ENCODE measurements around the gene SCARB1. TPM values are rescaled to one million over a fixed set of nuclear protein-coding genes. Genes with fewer than 3 reads are reported as not detected.

The SCARB1 gene
- total RNA-seq, 2 donors from 2014 or later: 33.0 to 36.2 TPM

DNA sequence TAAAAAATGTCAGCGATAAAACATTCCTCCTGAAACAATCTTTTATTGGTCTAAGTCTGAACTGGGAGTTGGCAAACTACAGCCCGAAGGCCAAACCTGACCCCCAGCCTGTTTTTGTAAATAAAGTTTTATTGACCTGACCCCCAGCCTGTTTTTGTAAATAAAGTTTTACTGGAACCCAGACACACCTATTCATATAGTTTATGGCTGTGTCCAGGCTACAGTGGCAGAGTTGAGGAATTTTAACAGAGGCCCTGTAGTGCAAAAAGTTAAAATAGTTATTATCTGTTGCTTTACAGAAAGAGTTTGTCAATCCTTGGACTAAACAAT, 12.1 kb upstream of the SCARB1 start:
- Histone ChIP-seq H3K9ac (ENCODE audit: extremely low read depth, low read length, poor library complexity, severe bottlenecking) (no peak overlapping the region), H3K4me1 (ENCODE audit: control insufficient read depth, insufficient read depth, low read length) (no peaks in the 10 kb centered on the region), H3K4me3 (ENCODE audit: low read length) (no peak overlapping the region), H3K27ac (ENCODE audit: low read depth, low read length) (no peak overlapping the region), H3K36me3 (ENCODE audit: control insufficient read depth, insufficient read depth, low read length) (no peaks in the 10 kb centered on the region), H3K27me3 (ENCODE audit: control insufficient read depth, insufficient read depth, low read length, poor library complexity, severe bottlenecking) (no peaks in the 10 kb centered on the region), H3K9me3 (ENCODE audit: control insufficient read depth, low read length) (no peaks in the 10 kb centered on the region)
- no peak for DNase-seq
- Mint-ChIP-seq H3K4me1 (no peaks in the 10 kb centered on the region), H3K9me3 (no peaks in the 10 kb centered on the region), H3K4me3 (no peak overlapping the region), H3K27me3 (ENCODE audit: insufficient read depth) (no peaks in the 10 kb centered on the region), H3K36me3 (ENCODE audit: low read depth) (no peaks in the 10 kb centered on the region), H3K27ac (no peak overlapping the region)
- WGBS, 2 experiments (ENCODE audit: insufficient coverage in 1 of 2, insufficient read length in 1 of 2): 97 to 100% methylated on average over 2 of the region's 2 CpGs
- TF ChIP-seq, protein P1, sequence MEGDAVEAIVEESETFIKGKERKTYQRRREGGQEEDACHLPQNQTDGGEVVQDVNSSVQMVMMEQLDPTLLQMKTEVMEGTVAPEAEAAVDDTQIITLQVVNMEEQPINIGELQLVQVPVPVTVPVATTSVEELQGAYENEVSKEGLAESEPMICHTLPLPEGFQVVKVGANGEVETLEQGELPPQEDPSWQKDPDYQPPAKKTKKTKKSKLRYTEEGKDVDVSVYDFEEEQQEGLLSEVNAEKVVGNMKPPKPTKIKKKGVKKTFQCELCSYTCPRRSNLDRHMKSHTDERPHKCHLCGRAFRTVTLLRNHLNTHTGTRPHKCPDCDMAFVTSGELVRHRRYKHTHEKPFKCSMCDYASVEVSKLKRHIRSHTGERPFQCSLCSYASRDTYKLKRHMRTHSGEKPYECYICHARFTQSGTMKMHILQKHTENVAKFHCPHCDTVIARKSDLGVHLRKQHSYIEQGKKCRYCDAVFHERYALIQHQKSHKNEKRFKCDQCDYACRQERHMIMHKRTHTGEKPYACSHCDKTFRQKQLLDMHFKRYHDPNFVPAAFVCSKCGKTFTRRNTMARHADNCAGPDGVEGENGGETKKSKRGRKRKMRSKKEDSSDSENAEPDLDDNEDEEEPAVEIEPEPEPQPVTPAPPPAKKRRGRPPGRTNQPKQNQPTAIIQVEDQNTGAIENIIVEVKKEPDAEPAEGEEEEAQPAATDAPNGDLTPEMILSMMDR (conservative IDR thresholded peaks at IDR 0.05): no peak

DNA sequence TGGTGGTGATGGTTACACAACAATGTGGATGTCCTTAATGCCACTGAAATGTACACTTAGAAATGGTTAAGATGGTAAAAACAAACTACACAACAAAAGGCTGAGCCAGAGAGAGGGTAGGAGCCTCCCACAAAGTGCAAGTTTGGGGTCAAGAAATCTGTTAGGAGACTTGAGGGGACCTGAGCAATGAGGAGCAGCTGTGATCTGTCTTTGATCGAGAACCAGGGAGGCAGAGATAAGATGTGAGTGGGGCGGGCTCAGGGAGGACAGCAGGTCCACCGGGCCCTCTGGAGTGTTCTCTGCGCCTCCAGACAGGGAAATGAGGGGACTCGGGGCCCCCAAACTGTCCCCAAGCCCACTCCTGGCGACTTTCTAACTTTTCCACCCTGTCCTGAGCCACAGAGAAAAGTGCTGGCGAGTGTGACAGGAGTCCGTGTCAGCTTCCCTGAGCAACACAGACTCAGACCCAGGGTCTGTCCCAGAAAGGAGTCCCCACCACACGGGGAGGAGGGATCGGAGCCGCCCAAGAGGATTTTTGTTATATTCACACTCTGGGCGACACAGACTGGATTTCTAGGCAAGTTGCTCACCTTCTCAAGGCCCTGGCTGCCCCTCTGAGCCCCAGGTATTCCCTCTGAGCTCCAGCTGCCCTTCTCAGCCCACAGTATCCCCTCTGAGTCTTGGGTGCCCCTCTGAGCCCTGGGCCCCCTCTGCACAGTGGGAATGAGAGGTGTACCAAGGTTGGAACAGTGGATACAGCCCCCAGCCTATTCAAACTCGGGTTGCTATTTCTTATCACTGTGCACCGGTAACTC, 11.5 kb upstream of the SCARB1 start:
- no peak overlapping the region for H3K27ac Mint-ChIP-seq
- H3K27me3 Mint-ChIP-seq (ENCODE audit: insufficient read depth): no peaks in the 10 kb centered on the region

DNA sequence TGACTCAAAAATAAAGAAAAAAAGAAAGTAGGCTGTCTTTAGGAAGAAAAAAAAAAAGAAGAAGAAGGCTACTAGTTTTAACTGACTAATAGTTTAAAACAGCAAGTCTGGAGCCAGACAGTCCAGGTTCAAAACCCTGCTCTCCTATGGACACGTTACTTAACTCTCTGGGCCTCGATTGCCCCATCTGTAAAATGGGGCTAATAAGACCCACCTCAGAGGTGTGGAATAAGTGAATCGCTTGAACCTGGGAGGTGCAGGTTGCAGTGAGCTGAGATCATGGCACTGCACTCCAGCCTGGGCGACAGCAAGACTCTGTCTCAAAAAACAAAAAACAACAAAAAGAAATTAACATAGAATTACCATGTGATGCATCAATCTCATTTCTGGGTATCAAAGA, 10.5 kb upstream of the SCARB1 start:
- Histone ChIP-seq H3K27me3 (ENCODE audit: control insufficient read depth, insufficient read depth, low read length, poor library complexity, severe bottlenecking) (no peaks in the 10 kb centered on the region), H3K36me3 (ENCODE audit: control insufficient read depth, insufficient read depth, low read length) (no peaks in the 10 kb centered on the region), H3K4me1 (ENCODE audit: control insufficient read depth, insufficient read depth, low read length) (no peaks in the 10 kb centered on the region), H3K27ac (ENCODE audit: low read depth, low read length) (no peak overlapping the region), H3K9me3 (ENCODE audit: control insufficient read depth, low read length) (no peaks in the 10 kb centered on the region), H3K4me3 (ENCODE audit: low read length) (no peak overlapping the region), H3K9ac (ENCODE audit: extremely low read depth, low read length, poor library complexity, severe bottlenecking) (no peak overlapping the region)
- no peak for DNase-seq
- Mint-ChIP-seq H3K9me3 (no peaks in the 10 kb centered on the region), H3K4me1 (peaks cover 3% of the 10 kb centered on the region), H3K4me3 (no peak overlapping the region), H3K27me3 (ENCODE audit: insufficient read depth) (no peaks in the 10 kb centered on the region), H3K27ac (no peak overlapping the region), H3K36me3 (ENCODE audit: low read depth) (no peaks in the 10 kb centered on the region)
- TF ChIP-seq, protein P1 (conservative IDR thresholded peaks at IDR 0.05): no peak
- 89% methylated on average over 3 to 4 of the region's 4 CpGs for WGBS, 2 experiments (ENCODE audit: insufficient coverage in 1 of 2, insufficient read length in 1 of 2)

More for the DNA sequence above, 11.5 kb upstream of the SCARB1 start:
- H3K36me3 ChIP-seq (ENCODE audit: control insufficient read depth, insufficient read depth, low read length): no peaks in the 10 kb centered on the region
- no peaks in the 10 kb centered on the region for H3K27me3 ChIP-seq (ENCODE audit: control insufficient read depth, insufficient read depth, low read length, poor library complexity, severe bottlenecking)
- Mint-ChIP-seq H3K36me3 (ENCODE audit: low read depth) (no peaks in the 10 kb centered on the region), H3K9me3 (no peaks in the 10 kb centered on the region), H3K4me3 (no peak overlapping the region), H3K4me1 (no peaks in the 10 kb centered on the region)
- H3K9ac ChIP-seq (ENCODE audit: extremely low read depth, low read length, poor library complexity, severe bottlenecking): no peak overlapping the region
- H3K9me3 ChIP-seq (ENCODE audit: control insufficient read depth, low read length): no peaks in the 10 kb centered on the region
- TF ChIP-seq, protein P1 (conservative IDR thresholded peaks at IDR 0.05): no peak
- no peak for DNase-seq
- H3K27ac ChIP-seq (ENCODE audit: low read depth, low read length): no peak overlapping the region
- H3K4me3 ChIP-seq (ENCODE audit: low read length): no peak overlapping the region
- H3K4me1 ChIP-seq (ENCODE audit: control insufficient read depth, insufficient read depth, low read length): no peaks in the 10 kb centered on the region
- WGBS, 2 experiments (ENCODE audit: insufficient coverage in 1 of 2, insufficient read length in 1 of 2): 78 to 82% methylated on average over 13 to 14 of the region's 14 CpGs

Data from endodermal cell (in vitro differentiated cells).